WTC11 (cell line): Measurements from ENCODE around the gene NDUFAF4. TPM values are rescaled to one million over a fixed set of nuclear protein-coding genes. Genes with fewer than 3 reads are reported as not detected.

Experiments used
- ATAC-seq: fragments of 200-7000 bp; cut with Tn5 transposase; 2 replicates; pipeline ENCODE4 v1.10.0; 2021; ENCODE audit warnings: mild to moderate bottlenecking, moderate library complexity
- CTCF ChIA-PET: fragments of 300-600 bp; sonication (Branson Sonifier 250); formaldehyde crosslinking; loops from one replicate; lab custom pipeline; 2021; ENCODE audit warnings: antibody characterized with exemption; lab: Charles Lee
- POLR2A ChIA-PET: fragments of 350-600 bp; sonication (Branson Sonifier 250); formaldehyde crosslinking; loops from one replicate; lab custom pipeline; 2021; ENCODE audit warnings: antibody characterized with exemption; lab: Charles Lee
- DNase-seq: peaks from one replicate; pipeline ENCODE4 v3.0.0; 2021; ENCODE audit warnings: low spot score
- H3K27ac Mint-ChIP-seq: 2 replicates; pipeline ENCODE4 v1.8.0; 2021; ENCODE audit warnings: mixed read lengths
- H3K27me3 Mint-ChIP-seq: 2 replicates; pipeline ENCODE4 v1.8.0; 2021; ENCODE audit warnings: low read depth, mild to moderate bottlenecking, moderate library complexity, mixed read lengths
- H3K36me3 Mint-ChIP-seq: 2 replicates; pipeline ENCODE4 v1.8.0; 2021; ENCODE audit warnings: mixed read lengths
- H3K4me1 Mint-ChIP-seq: 2 replicates; pipeline ENCODE4 v1.8.0; 2022; ENCODE audit warnings: mixed read lengths
- H3K4me3 Mint-ChIP-seq: 2 replicates; pipeline ENCODE4 v1.8.0; 2021; ENCODE audit warnings: mild to moderate bottlenecking, moderate library complexity, mixed read lengths
- H3K9me3 Mint-ChIP-seq: 2 replicates; pipeline ENCODE4 v1.8.0; 2021; ENCODE audit warnings: mixed read lengths
- CDX4 ChIP-seq: fragments of 250-450 bp; sonication (Bioruptor Pico); IDR thresholded peaks from 2 replicates; pipeline ENCODE4 v1.9.0; 2021; ENCODE audit warnings: moderate library complexity, mild to moderate bottlenecking, inconsistent platforms, borderline replicate concordance
- E2F1 ChIP-seq: sonication (generic); formaldehyde crosslinking; IDR thresholded peaks from 2 replicates; pipeline ENCODE4 v1.8.0; 2022; ENCODE audit warnings: mild to moderate bottlenecking, missing genetic modification reagents
- GTF2I ChIP-seq: fragments of 250-450 bp; sonication (Bioruptor Pico); conservative IDR thresholded peaks from 2 replicates; pipeline ENCODE4 v1.4.0; 2021; ENCODE audit warnings: mild to moderate bottlenecking
- HMGXB4 ChIP-seq: sonication (generic); formaldehyde crosslinking; IDR thresholded peaks from 2 replicates; pipeline ENCODE4 v1.8.1; 2023; ENCODE audit warnings: mild to moderate bottlenecking, moderate library complexity, missing genetic modification reagents
- KAT7 ChIP-seq: sonication (generic); formaldehyde crosslinking; IDR thresholded peaks from 2 replicates; pipeline ENCODE4 v1.8.1; 2023; ENCODE audit warnings: missing genetic modification reagents, mild to moderate bottlenecking, borderline replicate concordance
- NFATC4 ChIP-seq: fragments of 250-450 bp; sonication (Bioruptor Pico); IDR thresholded peaks from 2 replicates; pipeline ENCODE4 v1.9.0; 2021; ENCODE audit warnings: mild to moderate bottlenecking
- NFYB ChIP-seq: sonication (generic); formaldehyde crosslinking; conservative IDR thresholded peaks from 2 replicates; pipeline ENCODE4 v1.8.0; 2022; ENCODE audit warnings: low read depth, missing genetic modification reagents
- NR2C2 ChIP-seq: sonication (generic); formaldehyde crosslinking; IDR thresholded peaks from 2 replicates; pipeline ENCODE4 v1.8.0; 2022; ENCODE audit warnings: mild to moderate bottlenecking, missing genetic modification reagents
- PRRX2 ChIP-seq: fragments of 250-450 bp; sonication (Bioruptor Pico); IDR thresholded peaks from 2 replicates; pipeline ENCODE4 v1.8.0; 2021; ENCODE audit warnings: mild to moderate bottlenecking
- RORB ChIP-seq: fragments of 250-450 bp; sonication (Bioruptor Pico); IDR thresholded peaks from 2 replicates; pipeline ENCODE4 v1.9.0; 2021; ENCODE audit warnings: mild to moderate bottlenecking
- SOX15 ChIP-seq: fragments of 250-450 bp; sonication (Bioruptor Pico); IDR thresholded peaks from 2 replicates; pipeline ENCODE4 v1.9.0; 2021; ENCODE audit warnings: mild to moderate bottlenecking
- TCF7 ChIP-seq: sonication (generic); formaldehyde crosslinking; IDR thresholded peaks from 2 replicates; pipeline ENCODE4 v1.8.0; 2022; ENCODE audit warnings: mild to moderate bottlenecking, low read depth, missing genetic modification reagents, moderate library complexity
- TEAD1 ChIP-seq: sonication (generic); formaldehyde crosslinking; IDR thresholded peaks from 2 replicates; pipeline ENCODE4 v1.8.0; 2022; ENCODE audit warnings: mild to moderate bottlenecking, missing genetic modification reagents
- ZBTB21 ChIP-seq: sonication (generic); formaldehyde crosslinking; IDR thresholded peaks from 2 replicates; pipeline ENCODE4 v1.8.1; 2023; ENCODE audit warnings: mild to moderate bottlenecking, missing genetic modification reagents, borderline replicate concordance
- ZNF121 ChIP-seq: sonication (generic); formaldehyde crosslinking; IDR thresholded peaks from 2 replicates; pipeline ENCODE4 v1.8.0; 2023; ENCODE audit warnings: missing genetic modification reagents
- ZNF232 ChIP-seq: sonication (generic); formaldehyde crosslinking; IDR thresholded peaks from 2 replicates; pipeline ENCODE4 v1.8.0; 2022; ENCODE audit warnings: mild to moderate bottlenecking, missing genetic modification reagents
- ZNF263 ChIP-seq: sonication (generic); formaldehyde crosslinking; IDR thresholded peaks from 2 replicates; pipeline ENCODE4 v1.8.1; 2022; ENCODE audit warnings: low read depth, mild to moderate bottlenecking, moderate library complexity, missing genetic modification reagents
- total RNA-seq: library from RNA; stranded (reverse); gene quantifications from 3 replicates; pipeline ENCODE4 v1.2.3, GENCODE V29; 2021
- TF ChIP-seq, protein P1 (sequence below): fragments of 250-450 bp; sonication (Bioruptor Pico); IDR thresholded peaks from 2 replicates; pipeline ENCODE4 v1.9.0; 2021; ENCODE audit warnings: mild to moderate bottlenecking
- TF ChIP-seq, protein P2 (sequence below): sonication (generic); formaldehyde crosslinking; conservative IDR thresholded peaks from 2 replicates; pipeline ENCODE4 v1.8.1; 2023; ENCODE audit warnings: mild to moderate bottlenecking, low read depth, missing genetic modification reagents, moderate library complexity
- TF ChIP-seq, protein P3 (sequence below): sonication (generic); formaldehyde crosslinking; IDR thresholded peaks from 2 replicates; pipeline ENCODE4 v1.8.0; 2022; ENCODE audit warnings: missing genetic modification reagents

NDUFAF4 gene
- total RNA-seq, 1 experiment from 2014 or later = 75.8 TPM

- TF ChIP-seq E2F1 (CRISPR knock-in tag) = no peak
- TF ChIP-seq, all 79 proteins: peak for 0
These were observed 19.4 kb upstream of the NDUFAF4 start (continued) for GRCh38 chr6:96917098-96917497.

DNA sequence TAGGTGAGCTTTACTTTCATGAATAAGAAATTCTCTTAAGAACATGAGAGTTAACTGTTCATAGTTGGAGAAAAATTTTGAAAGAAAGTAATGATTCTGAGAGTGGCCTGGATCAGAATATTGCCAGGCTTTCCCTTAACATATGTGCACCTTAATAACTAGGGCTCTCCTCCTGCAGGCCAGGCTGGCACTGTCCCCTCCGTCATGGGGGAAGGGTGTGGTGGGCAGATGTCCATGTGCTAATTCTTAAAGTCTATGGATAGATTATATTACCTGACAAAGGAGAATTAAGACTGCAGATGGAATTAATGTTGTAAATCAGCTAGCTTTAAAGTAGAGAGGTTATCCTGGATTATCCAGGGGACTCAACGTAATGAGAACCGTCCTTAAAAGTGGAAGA is 15.9 kb upstream of the NDUFAF4 start:
- DNase-seq (no peak), ATAC-seq (no peak)
- CTCF ChIA-PET = no interaction called here
- no peak overlapping the region for H3K27ac Mint-ChIP-seq
- TF ChIP-seq KAT7 (CRISPR knock-in tag) (no peak), PRRX2 (no peak), NFATC4 (CRISPR knock-in tag) (no peak), NR2C2 (CRISPR knock-in tag) (no peak)
- H3K4me1 Mint-ChIP-seq = peaks cover 12% of the 10 kb centered on the region
- no peaks in the 10 kb centered on the region for H3K36me3 Mint-ChIP-seq
- H3K27me3 Mint-ChIP-seq = no peaks in the 10 kb centered on the region; the same call in none of the 2 replicates
- POLR2A ChIA-PET = no interaction called here
- H3K9me3 Mint-ChIP-seq = peaks cover 8% of the 10 kb centered on the region
- no peak overlapping the region for H3K4me3 Mint-ChIP-seq

- DNase-seq = no peak
- ChIA-PET POLR2A (interaction anchor here (1.0 kb wide), 1 partner anchor 13 kb away, joined by 5 read pairs; the partner anchor contains the start of gene KLHL32), CTCF (interaction anchor here (1.1 to 2.1 kb wide), 4 partner anchors 13 to 55 kb away, joined by 3 to 14 read pairs (median 4); partner anchors contain the start of genes KLHL32 and NDUFAF4)
- ATAC-seq = peak; percentile 18; the same call in 1 of the 2 replicates
- H3K4me1 Mint-ChIP-seq = peaks cover 12% of the 10 kb centered on the region
- H3K4me3 Mint-ChIP-seq = no peak overlapping the region
- H3K9me3 Mint-ChIP-seq = peaks cover 8% of the 10 kb centered on the region
- no peak overlapping the region for H3K27ac Mint-ChIP-seq
- no peaks in the 10 kb centered on the region for H3K36me3 Mint-ChIP-seq
- peaks cover 4% of the 10 kb centered on the region for H3K27me3 Mint-ChIP-seq
- TF ChIP-seq, protein P1, sequence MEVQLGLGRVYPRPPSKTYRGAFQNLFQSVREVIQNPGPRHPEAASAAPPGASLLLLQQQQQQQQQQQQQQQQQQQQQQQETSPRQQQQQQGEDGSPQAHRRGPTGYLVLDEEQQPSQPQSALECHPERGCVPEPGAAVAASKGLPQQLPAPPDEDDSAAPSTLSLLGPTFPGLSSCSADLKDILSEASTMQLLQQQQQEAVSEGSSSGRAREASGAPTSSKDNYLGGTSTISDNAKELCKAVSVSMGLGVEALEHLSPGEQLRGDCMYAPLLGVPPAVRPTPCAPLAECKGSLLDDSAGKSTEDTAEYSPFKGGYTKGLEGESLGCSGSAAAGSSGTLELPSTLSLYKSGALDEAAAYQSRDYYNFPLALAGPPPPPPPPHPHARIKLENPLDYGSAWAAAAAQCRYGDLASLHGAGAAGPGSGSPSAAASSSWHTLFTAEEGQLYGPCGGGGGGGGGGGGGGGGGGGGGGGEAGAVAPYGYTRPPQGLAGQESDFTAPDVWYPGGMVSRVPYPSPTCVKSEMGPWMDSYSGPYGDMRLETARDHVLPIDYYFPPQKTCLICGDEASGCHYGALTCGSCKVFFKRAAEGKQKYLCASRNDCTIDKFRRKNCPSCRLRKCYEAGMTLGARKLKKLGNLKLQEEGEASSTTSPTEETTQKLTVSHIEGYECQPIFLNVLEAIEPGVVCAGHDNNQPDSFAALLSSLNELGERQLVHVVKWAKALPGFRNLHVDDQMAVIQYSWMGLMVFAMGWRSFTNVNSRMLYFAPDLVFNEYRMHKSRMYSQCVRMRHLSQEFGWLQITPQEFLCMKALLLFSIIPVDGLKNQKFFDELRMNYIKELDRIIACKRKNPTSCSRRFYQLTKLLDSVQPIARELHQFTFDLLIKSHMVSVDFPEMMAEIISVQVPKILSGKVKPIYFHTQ (CRISPR knock-in tag) = no peak
- TF ChIP-seq, protein P2, sequence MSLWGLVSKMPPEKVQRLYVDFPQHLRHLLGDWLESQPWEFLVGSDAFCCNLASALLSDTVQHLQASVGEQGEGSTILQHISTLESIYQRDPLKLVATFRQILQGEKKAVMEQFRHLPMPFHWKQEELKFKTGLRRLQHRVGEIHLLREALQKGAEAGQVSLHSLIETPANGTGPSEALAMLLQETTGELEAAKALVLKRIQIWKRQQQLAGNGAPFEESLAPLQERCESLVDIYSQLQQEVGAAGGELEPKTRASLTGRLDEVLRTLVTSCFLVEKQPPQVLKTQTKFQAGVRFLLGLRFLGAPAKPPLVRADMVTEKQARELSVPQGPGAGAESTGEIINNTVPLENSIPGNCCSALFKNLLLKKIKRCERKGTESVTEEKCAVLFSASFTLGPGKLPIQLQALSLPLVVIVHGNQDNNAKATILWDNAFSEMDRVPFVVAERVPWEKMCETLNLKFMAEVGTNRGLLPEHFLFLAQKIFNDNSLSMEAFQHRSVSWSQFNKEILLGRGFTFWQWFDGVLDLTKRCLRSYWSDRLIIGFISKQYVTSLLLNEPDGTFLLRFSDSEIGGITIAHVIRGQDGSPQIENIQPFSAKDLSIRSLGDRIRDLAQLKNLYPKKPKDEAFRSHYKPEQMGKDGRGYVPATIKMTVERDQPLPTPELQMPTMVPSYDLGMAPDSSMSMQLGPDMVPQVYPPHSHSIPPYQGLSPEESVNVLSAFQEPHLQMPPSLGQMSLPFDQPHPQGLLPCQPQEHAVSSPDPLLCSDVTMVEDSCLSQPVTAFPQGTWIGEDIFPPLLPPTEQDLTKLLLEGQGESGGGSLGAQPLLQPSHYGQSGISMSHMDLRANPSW (CRISPR knock-in tag) = no peak
- TF ChIP-seq CDX4 = no peak
- no peak for TF ChIP-seq RORB (CRISPR knock-in tag)
- TF ChIP-seq ZNF121 = no peak
- TF ChIP-seq ZBTB21 = no peak
- TF ChIP-seq TCF7 (CRISPR knock-in tag) = no peak
- no peak for TF ChIP-seq NFYB (CRISPR knock-in tag)
- no peak for TF ChIP-seq GTF2I (CRISPR knock-in tag)
- TF ChIP-seq ZNF232 (CRISPR knock-in tag) = no peak
- TF ChIP-seq, protein P3, sequence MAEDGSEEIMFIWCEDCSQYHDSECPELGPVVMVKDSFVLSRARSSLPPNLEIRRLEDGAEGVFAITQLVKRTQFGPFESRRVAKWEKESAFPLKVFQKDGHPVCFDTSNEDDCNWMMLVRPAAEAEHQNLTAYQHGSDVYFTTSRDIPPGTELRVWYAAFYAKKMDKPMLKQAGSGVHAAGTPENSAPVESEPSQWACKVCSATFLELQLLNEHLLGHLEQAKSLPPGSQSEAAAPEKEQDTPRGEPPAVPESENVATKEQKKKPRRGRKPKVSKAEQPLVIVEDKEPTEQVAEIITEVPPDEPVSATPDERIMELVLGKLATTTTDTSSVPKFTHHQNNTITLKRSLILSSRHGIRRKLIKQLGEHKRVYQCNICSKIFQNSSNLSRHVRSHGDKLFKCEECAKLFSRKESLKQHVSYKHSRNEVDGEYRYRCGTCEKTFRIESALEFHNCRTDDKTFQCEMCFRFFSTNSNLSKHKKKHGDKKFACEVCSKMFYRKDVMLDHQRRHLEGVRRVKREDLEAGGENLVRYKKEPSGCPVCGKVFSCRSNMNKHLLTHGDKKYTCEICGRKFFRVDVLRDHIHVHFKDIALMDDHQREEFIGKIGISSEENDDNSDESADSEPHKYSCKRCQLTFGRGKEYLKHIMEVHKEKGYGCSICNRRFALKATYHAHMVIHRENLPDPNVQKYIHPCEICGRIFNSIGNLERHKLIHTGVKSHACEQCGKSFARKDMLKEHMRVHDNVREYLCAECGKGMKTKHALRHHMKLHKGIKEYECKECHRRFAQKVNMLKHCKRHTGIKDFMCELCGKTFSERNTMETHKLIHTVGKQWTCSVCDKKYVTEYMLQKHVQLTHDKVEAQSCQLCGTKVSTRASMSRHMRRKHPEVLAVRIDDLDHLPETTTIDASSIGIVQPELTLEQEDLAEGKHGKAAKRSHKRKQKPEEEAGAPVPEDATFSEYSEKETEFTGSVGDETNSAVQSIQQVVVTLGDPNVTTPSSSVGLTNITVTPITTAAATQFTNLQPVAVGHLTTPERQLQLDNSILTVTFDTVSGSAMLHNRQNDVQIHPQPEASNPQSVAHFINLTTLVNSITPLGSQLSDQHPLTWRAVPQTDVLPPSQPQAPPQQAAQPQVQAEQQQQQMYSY (CRISPR knock-in tag) = no peak
- TF ChIP-seq TEAD1 = no peak
- TF ChIP-seq HMGXB4 (CRISPR knock-in tag) = no peak
- TF ChIP-seq SOX15 (CRISPR knock-in tag) = no peak
- TF ChIP-seq ZNF263 (CRISPR knock-in tag) = no peak
These were observed 14.1 kb upstream of the NDUFAF4 start for GRCh38 chr6:96911751-96912150.
